GM04503 (cell line): ENCODE measurements around the gene GNL1.

Source experiments
- DNase-seq: peaks from one replicate; pipeline ENCODE4 v3.0.0-alpha.2; 2012; ENCODE audit warnings: low read depth

Gene GNL1

DNA sequence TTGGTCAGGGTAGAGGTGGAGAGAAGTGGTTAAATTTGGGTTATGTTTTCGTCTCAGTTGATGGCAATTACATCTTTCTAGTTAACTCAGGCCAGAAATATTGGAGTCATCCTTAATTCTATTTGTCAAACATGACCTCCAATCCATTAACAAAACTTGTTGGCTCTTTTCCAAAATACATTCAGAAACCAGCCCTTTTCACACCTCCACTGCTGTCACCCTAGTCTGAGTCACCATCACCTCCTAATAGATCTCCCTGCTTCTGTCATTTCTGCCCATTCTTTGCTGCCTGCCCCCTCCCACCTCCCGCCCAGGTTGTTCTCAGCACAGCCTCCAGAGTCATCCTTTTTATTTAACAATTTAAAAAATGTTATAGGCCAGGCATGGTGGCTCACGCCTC is 12.0 kb upstream of the GNL1 start:
- DNase-seq: no peak

- no peak for DNase-seq
Observed at GRCh38 chr6:30565772-30566171, 9.5 kb upstream of the GNL1 start.

GRCh38 chr6:30564114-30564513 is 7.8 kb upstream of the GNL1 start:
- no peak for DNase-seq

DNA sequence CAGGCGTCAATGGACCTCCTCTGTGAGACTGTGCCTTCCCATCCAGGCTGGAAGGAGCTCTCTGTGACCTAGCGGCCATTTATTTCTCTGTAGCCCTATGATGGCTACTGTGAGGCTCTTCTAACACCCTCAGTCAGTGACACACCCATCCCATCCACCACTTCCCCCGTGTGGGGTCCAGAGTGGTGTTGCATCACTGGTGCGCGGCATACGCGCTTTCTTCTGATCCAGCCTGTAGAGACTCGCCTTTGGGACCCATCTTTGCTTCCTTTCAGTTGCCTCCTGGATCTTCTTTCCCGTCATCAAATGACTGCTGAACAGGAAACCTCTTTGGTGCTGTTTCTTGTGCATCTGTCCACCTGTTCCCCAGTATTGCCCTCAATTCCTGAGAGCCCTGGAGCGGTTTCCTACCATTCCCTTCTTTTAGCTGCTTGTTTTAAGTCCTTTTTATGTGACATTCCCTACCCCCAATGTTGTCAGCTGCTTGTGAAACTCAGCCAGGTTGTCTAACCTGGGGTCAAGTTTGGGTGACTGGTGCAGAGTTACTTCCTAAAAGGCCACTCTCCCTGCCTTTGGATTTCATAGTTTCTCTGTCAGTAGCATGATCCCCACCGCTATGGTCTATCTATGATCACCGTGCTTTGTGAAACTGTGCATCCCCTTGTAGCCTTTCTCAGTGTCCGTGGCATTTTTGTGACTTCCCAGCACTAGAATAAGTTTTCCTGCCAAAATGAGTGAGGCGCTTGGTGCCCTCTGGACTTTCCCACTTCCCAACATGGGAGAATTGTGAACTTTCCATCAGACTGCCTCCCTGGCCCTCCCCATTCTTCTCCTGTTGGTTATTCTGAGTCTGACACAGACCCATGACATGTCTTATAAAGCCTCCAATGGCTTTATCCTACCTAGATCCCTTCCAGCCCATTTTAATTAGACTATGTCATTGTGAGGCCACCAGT is 6.5 kb upstream of the GNL1 start:
- no peak for DNase-seq

GRCh38 chr6:30560930-30561329 is 4.6 kb upstream of the GNL1 start:
- no peak for DNase-seq

DNA sequence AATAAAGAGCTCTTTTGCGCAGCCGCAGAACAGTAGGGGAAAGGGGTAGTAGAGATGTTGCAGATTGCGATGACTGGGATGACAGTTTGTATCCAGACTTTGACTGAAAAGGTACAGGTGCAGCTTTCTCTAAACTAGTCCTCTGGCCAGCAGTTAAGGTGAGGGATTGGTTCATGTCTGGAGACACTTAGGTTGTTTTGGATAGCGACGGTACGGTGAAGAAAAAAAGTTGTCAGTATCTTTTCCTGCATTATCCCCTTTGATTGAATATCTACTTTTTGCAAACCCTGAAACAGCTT is 1.3 kb upstream of the GNL1 start:
- no peak for DNase-seq

DNA sequence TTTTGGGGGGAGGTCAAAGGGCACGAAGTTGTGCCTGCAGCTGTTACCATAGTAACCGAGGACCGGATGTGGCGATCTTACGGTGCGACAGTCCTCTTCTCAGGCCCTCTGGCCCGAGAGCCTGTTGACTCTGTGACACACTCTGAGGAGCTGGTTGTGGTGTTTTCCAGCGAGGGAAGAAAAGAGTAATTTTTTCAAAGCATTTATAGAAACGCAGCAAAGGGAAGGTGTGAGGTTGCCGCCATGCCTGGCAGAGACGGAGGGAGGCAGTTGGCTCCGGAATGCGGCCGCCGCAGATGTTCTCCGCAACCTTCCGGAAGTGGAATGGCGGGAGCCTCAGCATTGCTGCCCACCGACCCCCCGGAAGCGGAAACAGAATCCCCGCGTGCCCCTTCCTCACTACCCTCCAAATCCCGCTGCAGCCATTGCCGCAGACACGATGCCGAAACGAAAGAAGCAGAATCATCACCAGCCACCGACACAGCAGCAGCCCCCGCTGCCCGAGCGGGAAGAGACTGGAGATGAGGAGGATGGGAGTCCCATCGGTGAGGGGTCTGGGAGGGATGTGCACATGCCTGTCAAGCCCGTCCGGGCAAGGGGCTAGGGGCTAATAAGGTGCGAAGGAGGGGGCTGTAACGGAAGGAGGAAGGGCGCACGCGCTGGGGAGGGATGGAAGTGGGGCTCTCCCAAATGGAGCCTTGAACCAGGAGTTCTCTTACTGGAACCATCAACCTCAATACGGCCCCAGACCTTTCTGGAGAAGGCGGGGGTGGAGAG is 805 bp upstream of the GNL1 start, which contains the start of gene PRR3:
Gene PRR3, plus strand, starts transcription at position 390 of the 777 bp plus-strand sequence. Its CDS starts 50 bp downstream, at position 440.
- DNase-seq: peak; percentile 67

DNA sequence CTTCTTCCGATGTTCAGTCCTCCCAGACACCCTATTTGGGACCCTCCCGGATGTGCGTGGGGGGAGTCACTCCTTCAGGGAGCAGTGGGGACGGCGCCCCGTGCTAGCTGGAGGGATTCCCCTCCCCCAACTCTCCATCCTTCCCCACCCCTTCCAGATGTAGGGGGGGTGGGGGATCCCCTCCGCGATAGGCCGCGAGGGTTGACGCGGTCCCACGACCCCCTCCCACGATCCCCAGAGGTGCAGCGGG is 548 bp downstream of the GNL1 start:
- no peak for DNase-seq

GRCh38 chr6:30554962-30555815 is 1.1 kb downstream of the GNL1 start:
- DNase-seq: no peak

- no peak for DNase-seq
Observed at GRCh38 chr6:30554404-30554803, 1.9 kb downstream of the GNL1 start.

DNA sequence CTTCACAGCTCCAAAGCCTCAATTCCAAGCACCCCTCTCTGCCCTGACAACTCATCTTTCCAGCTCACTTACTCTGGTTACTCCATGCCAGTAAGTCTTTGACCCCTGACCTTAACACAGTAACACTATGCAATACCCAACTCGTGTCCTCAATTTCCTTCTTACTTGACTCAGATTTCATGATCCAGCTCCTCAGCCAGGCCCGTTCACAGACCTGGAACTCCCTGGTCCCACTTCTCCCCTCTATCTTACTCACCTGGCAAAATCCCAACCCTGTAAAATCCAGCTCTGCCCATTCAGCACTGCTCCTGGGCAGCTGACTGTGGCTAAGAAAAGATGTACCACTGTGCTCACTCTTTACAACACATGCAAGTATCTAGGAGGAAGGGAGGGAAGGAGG is 7.9 kb downstream of the GNL1 start:
- DNase-seq: no peak

- DNase-seq: no peak
Observed at GRCh38 chr6:30547454-30547853, 8.8 kb downstream of the GNL1 start.

DNA sequence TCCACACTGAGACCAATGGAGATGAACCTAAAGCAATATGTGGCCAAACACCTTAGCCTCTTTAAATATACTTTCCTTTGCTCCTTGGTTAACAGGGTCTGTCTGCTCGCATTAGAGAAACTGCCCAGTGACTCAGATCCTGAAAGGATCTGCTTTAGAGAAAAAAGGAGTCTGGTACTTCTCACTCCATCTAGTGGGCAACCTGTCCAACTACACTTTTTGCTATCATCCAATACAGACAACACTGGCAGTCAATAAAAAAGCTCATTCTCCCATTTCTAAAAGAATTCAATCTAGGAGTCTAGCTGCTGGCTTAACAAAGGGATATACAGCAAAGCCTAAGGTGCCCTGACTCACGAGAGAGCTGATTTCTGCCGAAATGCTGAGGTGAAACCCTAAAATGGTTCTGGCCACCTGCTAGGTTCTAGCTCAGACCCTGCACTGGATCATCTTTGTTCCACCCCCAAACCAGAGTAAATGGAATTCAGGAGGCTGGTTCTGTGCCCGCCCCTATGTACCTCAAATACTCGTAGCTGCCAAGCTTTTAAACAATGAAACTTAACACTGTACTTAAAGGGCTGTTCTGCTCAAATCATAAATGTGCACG is 11.5 kb downstream of the GNL1 start:
- no peak for DNase-seq

DNA sequence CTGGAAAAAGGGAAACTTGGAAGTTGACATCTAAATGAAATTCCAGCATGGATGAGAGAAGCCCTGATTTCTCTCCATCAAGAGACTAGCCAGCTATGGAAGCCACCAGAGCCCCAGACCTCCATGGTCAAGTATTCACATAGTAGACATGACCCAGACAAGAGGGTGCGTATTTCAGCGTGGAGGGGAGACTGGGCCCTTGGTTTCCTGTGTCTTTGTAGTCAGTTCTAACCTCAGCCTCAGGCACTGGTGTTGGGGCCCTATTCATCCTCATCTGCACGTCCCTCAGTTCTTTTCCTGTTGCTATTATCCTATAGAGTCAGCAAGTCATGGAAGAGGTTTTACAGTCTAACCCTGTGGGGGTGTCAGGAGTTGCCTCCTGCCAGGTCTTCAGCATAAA is 12.5 kb downstream of the GNL1 start:
- no peak for DNase-seq

- DNase-seq: no peak
Observed at GRCh38 chr6:30542915-30543314, 13.4 kb downstream of the GNL1 start.

DNA sequence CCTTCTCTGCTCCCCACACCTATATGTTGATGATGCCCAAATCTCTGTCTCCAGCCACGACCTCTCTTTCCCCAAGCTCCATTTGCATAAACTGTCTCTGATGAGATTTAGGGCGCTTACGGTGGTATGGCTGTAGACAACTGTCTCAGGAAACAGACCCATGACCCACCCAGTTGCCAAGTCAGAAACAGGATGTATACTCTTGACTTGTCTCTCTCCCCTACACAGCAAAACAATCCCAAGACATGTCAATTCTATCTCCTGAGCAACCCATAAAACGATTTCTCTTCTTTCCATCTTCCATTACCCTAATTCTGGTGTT is 13.9 kb downstream of the GNL1 start:
- DNase-seq: no peak

GRCh38 chr6:30541515-30542403 is 14.5 kb downstream of the GNL1 start:
- no peak for DNase-seq

DNA sequence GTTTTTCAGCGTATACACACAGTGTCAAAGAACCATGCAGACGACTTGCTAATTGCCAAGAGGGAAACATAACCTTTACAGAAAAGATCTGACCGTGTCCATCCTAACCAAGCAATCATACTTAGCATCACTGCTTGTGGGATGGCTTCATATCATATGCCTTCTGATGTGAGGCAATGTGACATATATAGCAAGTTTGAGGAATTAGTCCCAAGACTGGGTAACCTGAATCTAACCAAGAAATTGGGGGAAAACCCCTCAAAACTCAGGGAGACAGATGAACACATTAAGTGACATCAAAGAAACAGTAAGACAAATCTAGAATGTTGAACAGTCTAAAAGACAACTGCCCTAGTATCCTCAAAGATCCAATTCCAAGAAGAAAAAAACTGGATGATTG is 18.4 kb downstream of the GNL1 start:
- no peak for DNase-seq

- DNase-seq: no peak
Observed at GRCh38 chr6:30533460-30534294, 22.6 kb downstream of the GNL1 start.

DNA sequence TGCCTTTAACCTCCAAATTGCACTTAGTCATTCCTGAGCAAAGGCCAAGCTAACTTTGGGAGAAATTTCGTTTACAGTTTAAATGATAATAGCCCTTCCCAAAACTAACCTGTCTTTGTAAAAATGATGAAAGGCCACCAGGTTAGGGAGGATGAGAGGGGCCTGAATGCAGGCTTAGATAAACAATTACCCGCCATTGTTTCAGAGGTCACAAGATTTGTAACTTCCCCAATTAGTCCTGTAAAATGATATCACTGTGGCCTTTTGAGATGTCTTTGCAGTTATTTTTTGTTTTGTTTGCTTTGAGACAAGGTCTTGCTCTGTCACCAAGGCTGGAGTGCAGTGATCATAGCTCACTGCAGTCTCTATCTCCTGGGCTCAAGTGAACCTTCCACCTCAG is 26.3 kb downstream of the GNL1 start:
- no peak for DNase-seq
